Measurements from ENCODE around the gene SPTLC2. TPM values are rescaled to one million over a fixed set of nuclear protein-coding genes. Genes with fewer than 3 reads are reported as not detected.

Gene SPTLC2
- total and polyA plus RNA-seq, 2 of the 8 experiments (the other 6 are each of a cell fraction or from before 2014, with no cell fraction given): 8.9 to 35.1 TPM

DNA sequence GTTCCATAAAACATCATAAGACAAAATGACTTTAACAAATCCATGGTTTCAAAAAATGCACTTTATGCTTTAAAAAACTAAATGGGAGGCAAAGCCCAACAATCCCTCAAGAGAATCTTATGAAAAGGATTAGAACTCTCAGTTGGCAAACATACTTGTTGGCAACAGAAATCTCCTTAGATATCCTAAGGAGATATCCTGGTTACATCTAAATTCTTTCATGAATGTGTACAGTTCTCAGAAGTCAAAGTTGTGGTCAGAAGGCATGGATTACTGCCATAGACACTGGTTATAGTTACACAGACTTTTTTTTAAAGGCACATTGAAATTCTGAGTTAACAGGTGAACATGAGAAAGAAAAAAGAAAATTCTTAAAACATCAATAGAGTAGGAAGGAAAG lies 100.3 kb downstream of the SPTLC2 start (continued):
- TF ChIP-seq, protein P1, sequence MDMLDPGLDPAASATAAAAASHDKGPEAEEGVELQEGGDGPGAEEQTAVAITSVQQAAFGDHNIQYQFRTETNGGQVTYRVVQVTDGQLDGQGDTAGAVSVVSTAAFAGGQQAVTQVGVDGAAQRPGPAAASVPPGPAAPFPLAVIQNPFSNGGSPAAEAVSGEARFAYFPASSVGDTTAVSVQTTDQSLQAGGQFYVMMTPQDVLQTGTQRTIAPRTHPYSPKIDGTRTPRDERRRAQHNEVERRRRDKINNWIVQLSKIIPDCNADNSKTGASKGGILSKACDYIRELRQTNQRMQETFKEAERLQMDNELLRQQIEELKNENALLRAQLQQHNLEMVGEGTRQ (IDR thresholded peaks at IDR 0.05; ENCODE audit: low read length): no peak
- TF ChIP-seq TCF12 (IDR thresholded peaks at IDR 0.05; ENCODE audit: low read depth, low read length) (no peak), SIN3A (conservative IDR thresholded peaks at IDR 0.05 in 1 of 2, IDR thresholded peaks at IDR 0.05 in 1 of 2; ENCODE audit: low read depth in 1 of 2, low read length in 2 of 2) (no peak)
